Stomach (tissue), 9 donors: Measurements from ENCODE around the gene FAM228B. TPM values are rescaled to one million over a fixed set of nuclear protein-coding genes. Genes with fewer than 3 reads are reported as not detected.
"Not testable (repeated sequence)": the region's sequence is repeated elsewhere in the genome, so short reads cannot be mapped to it uniquely, and the experiment has no call there.

Experiments used
- DNase-seq, 2 donors: peaks; one replicate each; pipeline versions ENCODE4 v3.0.0 to v3.0.0-alpha.2; 2013 to 2019
- H3K27ac ChIP-seq, 5 donors: fragments of 200-600 bp in 4 of 5; sonication (generic) in 4 of 5; one replicate each; pipeline ENCODE4 v1.5.1; 2013 to 2019; ENCODE audit warnings: mild to moderate bottlenecking in 1 of 5, moderate library complexity in 1 of 5
- H3K27me3 ChIP-seq, 3 donors: fragments of 200-600 bp; sonication (generic); one replicate each; pipeline ENCODE4 v1.5.1; 2017 to 2019; ENCODE audit warnings: mixed run types in 1 of 3
- H3K36me3 ChIP-seq, 4 donors: fragments of 200-600 bp; sonication (generic); 1 replicate in 3 of 4; 2 replicates in 1 of 4; pipeline ENCODE4 v1.5.1; 2016 to 2019
- H3K4me1 ChIP-seq, 4 donors: fragments of 200-600 bp; sonication (generic); one replicate each; pipeline ENCODE4 v1.5.1; 2016 to 2019
- H3K4me3 ChIP-seq, 4 donors: fragments of 200-600 bp; sonication (generic) in 3 of 4; one replicate each; pipeline ENCODE4 v1.5.1; 2016 to 2019; ENCODE audit warnings: mild to moderate bottlenecking in 1 of 4
- H3K9me3 ChIP-seq, 4 donors: fragments of 200-600 bp; sonication (generic); one replicate each; pipeline ENCODE4 v1.5.1; 2016 to 2019
- EP300 ChIP-seq: sonication (generic); formaldehyde crosslinking; IDR thresholded peaks from one replicate; pipeline ENCODE4 v1.6.1; 2017; ENCODE audit warnings: antibody characterized with exemption
- POLR2A ChIP-seq, 4 donors: fragments of 450-650 bp; IDR thresholded peaks; one replicate each; pipeline ENCODE4 v1.6.1; 2016; ENCODE audit warnings: antibody characterized with exemption in 4 of 4, control low read depth in 2 of 4, mild to moderate bottlenecking in 1 of 4, moderate library complexity in 1 of 4
- POLR2AphosphoS5 ChIP-seq, 3 donors: sonication (generic); formaldehyde crosslinking; IDR thresholded peaks; one replicate each; pipeline ENCODE4 v1.6.1; 2016; ENCODE audit warnings: antibody characterized with exemption in 3 of 3
- WGBS, 5 donors: extraction: QIAGEN DNeasy Blood & Tissue Kit in 3 of 5; methylation state at CpG; one replicate each; pipeline versions ENCODE4 v1.1.5 to v1.1.7; 2013 to 2018; 5-methylcytosine and 5-hydroxymethylcytosine counted together
- intact Hi-C: fragments of 100-400 bp; cut with DNase I; formaldehyde crosslinking; loops from one replicate; pipeline ENCODE4 v1.15.1; 2023; ENCODE audit warnings: low total_unique reads
- polyA plus RNA-seq, 3 donors: library from polyadenylated mRNA; stranded (reverse); fragments of 200-250 nt; gene quantifications; one replicate each; pipeline ENCODE4 v1.2.3, GENCODE V29; 2013
- total RNA-seq, 5 donors: library from RNA; depleted of rRNA; stranded (reverse); fragments of >200 nt; gene quantifications; one replicate each; pipeline versions ENCODE4 v1.1.0 to v1.2.3, GENCODE V29; 2014 to 2016
- TF ChIP-seq, protein P1 (sequence below), 7 experiments: fragments of 450-650 bp in 4 of 7; fragments of 200-600 bp in 3 of 7; sonication (generic) in 3 of 7; IDR thresholded peaks; one replicate each; pipeline ENCODE4 v1.5.1; 2016 to 2019; ENCODE audit warnings: antibody characterized with exemption in 7 of 7, control low read depth in 2 of 7, mild to moderate bottlenecking in 1 of 7
- donor health status: healthy with polysubstance abuse.
- donor health status: Bipolar disorder and iron deficiency.
- donor health status: healthy.

Gene FAM228B
- total and polyA plus RNA-seq, 8 donors, result 8.4 to 43.2 (median 14.5) TPM; not detected in 1

GRCh38 chr2:24123922-24124580 is 782 bp downstream of the FAM228B start:
- intact Hi-C loops, result no loop called here
- DNase-seq, result no peak
- Histone ChIP-seq H3K36me3 (no peaks in the 10 kb centered on the region), H3K27me3 (no peaks in the 10 kb centered on the region), H3K9me3 (no peaks in the 10 kb centered on the region), H3K4me1 (peaks cover 0 to 21% (median 15%) of the 10 kb centered on the region in 4 donors), H3K4me3 (peak overlapping the region; percentile 73 to 77 (median 75)), H3K27ac (peak overlapping the region; percentile 90 to 96 (median 95))
- WGBS, 5 donors, result 9 to 15% (median 11%) methylated on average over 8 to 9 of the region's 9 CpGs
- TF ChIP-seq, protein P1, sequence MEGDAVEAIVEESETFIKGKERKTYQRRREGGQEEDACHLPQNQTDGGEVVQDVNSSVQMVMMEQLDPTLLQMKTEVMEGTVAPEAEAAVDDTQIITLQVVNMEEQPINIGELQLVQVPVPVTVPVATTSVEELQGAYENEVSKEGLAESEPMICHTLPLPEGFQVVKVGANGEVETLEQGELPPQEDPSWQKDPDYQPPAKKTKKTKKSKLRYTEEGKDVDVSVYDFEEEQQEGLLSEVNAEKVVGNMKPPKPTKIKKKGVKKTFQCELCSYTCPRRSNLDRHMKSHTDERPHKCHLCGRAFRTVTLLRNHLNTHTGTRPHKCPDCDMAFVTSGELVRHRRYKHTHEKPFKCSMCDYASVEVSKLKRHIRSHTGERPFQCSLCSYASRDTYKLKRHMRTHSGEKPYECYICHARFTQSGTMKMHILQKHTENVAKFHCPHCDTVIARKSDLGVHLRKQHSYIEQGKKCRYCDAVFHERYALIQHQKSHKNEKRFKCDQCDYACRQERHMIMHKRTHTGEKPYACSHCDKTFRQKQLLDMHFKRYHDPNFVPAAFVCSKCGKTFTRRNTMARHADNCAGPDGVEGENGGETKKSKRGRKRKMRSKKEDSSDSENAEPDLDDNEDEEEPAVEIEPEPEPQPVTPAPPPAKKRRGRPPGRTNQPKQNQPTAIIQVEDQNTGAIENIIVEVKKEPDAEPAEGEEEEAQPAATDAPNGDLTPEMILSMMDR (IDR thresholded peaks at IDR 0.05), result no peak
- TF ChIP-seq POLR2A (IDR thresholded peaks at IDR 0.05) (no peak), POLR2AphosphoS5 (IDR thresholded peaks at IDR 0.05) (no peak), EP300 (no peak)

- no peak for TF ChIP-seq EP300
- no peak for TF ChIP-seq POLR2A (IDR thresholded peaks at IDR 0.05)
- TF ChIP-seq POLR2AphosphoS5 (IDR thresholded peaks at IDR 0.05), result no peak
- TF ChIP-seq, protein P1 (IDR thresholded peaks at IDR 0.05), result no peak
- intact Hi-C loops, result no loop called here
- DNase-seq, result peak in 1 of 2 donors; percentile 38
- no peaks in the 10 kb centered on the region for H3K36me3 ChIP-seq
- H3K9me3 ChIP-seq, result no peaks in the 10 kb centered on the region
- H3K27ac ChIP-seq, result no peak overlapping the region
- WGBS, 5 donors, result 14 to 46% (median 21%) methylated on average over 1 of the region's 1 CpG
- H3K27me3 ChIP-seq, result no peaks in the 10 kb centered on the region
- H3K4me3 ChIP-seq, result no peak overlapping the region
- peaks cover 0 to 21% (median 15%) of the 10 kb centered on the region in 4 donors for H3K4me1 ChIP-seq
Measured at GRCh38 chr2:24125956-24126355, 2.7 kb downstream of the FAM228B start.

DNA sequence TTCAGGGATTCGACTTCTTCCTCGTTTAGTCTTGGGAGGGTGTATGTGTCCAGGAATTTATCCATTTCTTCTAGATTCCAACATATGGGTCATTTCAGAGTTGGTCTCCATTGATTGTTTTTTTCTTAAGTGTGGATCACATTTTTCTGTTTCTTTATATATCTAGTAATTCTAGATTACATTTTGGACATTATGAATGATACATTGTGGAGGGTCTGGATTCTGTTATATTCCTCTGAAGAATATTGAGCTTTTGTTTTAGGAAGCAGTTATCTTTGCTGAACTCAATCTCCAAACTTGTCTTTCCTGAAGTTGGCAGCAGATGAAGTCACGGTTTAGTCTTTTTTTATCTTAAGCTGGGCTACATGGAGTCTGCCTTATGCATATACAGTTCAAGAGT is 9.3 kb downstream of the FAM228B start:
- Histone ChIP-seq H3K4me3 (no peak overlapping the region), H3K36me3 (no peaks in the 10 kb centered on the region), H3K27ac (no peak overlapping the region), H3K4me1 (no peaks in the 10 kb centered on the region), H3K27me3 (no peaks in the 10 kb centered on the region), H3K9me3 (peaks cover 0 to 7% (median 3%) of the 10 kb centered on the region in 4 donors)
- TF ChIP-seq POLR2AphosphoS5 (IDR thresholded peaks at IDR 0.05) (no peak), EP300 (no peak), POLR2A (IDR thresholded peaks at IDR 0.05) (no peak)
- TF ChIP-seq, protein P1 (IDR thresholded peaks at IDR 0.05), result no peak
- intact Hi-C loops, result no loop called here
- 96 to 99% (median 98%) methylated on average over 3 of the region's 3 CpGs for WGBS, 5 donors
- no peak for DNase-seq

GRCh38 chr2:24140305-24140704 is 17.0 kb downstream of the FAM228B start:
- H3K27me3 ChIP-seq, H3K4me3 ChIP-seq, intact Hi-C loops, H3K9me3 ChIP-seq, H3K4me1 ChIP-seq, H3K27ac ChIP-seq, DNase-seq: not testable (repeated sequence)
- WGBS, 5 donors, result 94 to 97% (median 96%) methylated on average over 5 of the region's 5 CpGs
- peaks cover 0 to 26% (median 18%) of the 10 kb centered on the region in 4 donors for H3K36me3 ChIP-seq

DNA sequence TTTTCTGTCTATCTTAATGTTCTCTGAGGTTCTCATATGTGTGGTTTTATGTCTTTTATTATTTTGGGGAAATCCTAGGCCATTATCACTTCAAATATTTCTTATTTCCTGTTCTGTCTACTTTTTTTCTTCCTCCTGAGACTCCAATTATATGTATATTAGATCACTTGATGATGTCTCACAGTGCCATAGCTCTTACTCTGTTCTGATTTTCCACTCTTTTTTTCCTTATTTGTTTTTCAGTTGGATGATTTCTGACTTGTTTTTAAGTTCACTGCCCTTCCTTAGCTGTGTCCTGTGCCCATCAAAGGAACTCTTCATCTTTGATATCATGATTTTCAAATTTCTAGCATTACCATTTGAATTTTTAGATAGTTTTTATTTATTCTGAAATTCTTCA is 24.1 kb downstream of the FAM228B start:
- no peaks in the 10 kb centered on the region for H3K27me3 ChIP-seq
- H3K9me3 ChIP-seq, result peaks cover 0 to 14% (median 9%) of the 10 kb centered on the region in 4 donors
- H3K4me3 ChIP-seq, result no peak overlapping the region
- no peak overlapping the region for H3K27ac ChIP-seq
- H3K36me3 ChIP-seq, result peaks cover under 1 to 61% (median 24%) of the 10 kb centered on the region in 4 donors
- TF ChIP-seq EP300 (no peak), POLR2AphosphoS5 (IDR thresholded peaks at IDR 0.05) (no peak), POLR2A (IDR thresholded peaks at IDR 0.05) (no peak)
- TF ChIP-seq, protein P1 (IDR thresholded peaks at IDR 0.05), result no peak
- DNase-seq, result no peak
- intact Hi-C loops, result no loop called here
- no peaks in the 10 kb centered on the region for H3K4me1 ChIP-seq
